Measurements from ENCODE around the gene SMIM14. TPM values are rescaled to one million over a fixed set of nuclear protein-coding genes. Genes with fewer than 3 reads are reported as not detected.

Gene SMIM14
- total and polyA plus RNA-seq, 9 of the 15 experiments (the other 6 are each of a cell fraction or from before 2014, with no cell fraction given): 0.98 to 3.7 (median 2.2) TPM

GRCh38 chr4:39638354-39639239 is at the start of gene SMIM14 (continued):
- TF ChIP-seq ESRRB (CRISPR knock-in tag; IDR thresholded peaks at IDR 0.05; ENCODE audit: borderline replicate concordance): no peak
- TF ChIP-seq TEAD4 (IDR thresholded peaks at IDR 0.05; ENCODE audit: low read length): peak; percentile 47; the same call in 1 of the 2 replicates
- TF ChIP-seq TEAD4 (CRISPR knock-in tag; IDR thresholded peaks at IDR 0.05; ENCODE audit: borderline replicate concordance): no peak
- no peak for TF ChIP-seq HNRNPH1 (optimal IDR thresholded peaks at IDR 0.05; ENCODE audit: low read depth, low read length)
- TF ChIP-seq CLOCK (CRISPR knock-in tag; IDR thresholded peaks at IDR 0.05; ENCODE audit: borderline replicate concordance): no peak
- TF ChIP-seq, protein P1, sequence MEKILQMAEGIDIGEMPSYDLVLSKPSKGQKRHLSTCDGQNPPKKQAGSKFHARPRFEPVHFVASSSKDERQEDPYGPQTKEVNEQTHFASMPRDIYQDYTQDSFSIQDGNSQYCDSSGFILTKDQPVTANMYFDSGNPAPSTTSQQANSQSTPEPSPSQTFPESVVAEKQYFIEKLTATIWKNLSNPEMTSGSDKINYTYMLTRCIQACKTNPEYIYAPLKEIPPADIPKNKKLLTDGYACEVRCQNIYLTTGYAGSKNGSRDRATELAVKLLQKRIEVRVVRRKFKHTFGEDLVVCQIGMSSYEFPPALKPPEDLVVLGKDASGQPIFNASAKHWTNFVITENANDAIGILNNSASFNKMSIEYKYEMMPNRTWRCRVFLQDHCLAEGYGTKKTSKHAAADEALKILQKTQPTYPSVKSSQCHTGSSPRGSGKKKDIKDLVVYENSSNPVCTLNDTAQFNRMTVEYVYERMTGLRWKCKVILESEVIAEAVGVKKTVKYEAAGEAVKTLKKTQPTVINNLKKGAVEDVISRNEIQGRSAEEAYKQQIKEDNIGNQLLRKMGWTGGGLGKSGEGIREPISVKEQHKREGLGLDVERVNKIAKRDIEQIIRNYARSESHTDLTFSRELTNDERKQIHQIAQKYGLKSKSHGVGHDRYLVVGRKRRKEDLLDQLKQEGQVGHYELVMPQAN (IDR thresholded peaks at IDR 0.05; ENCODE audit: borderline replicate concordance): no peak
- no peak for TF ChIP-seq SIRT6 (IDR thresholded peaks at IDR 0.05; ENCODE audit: low read depth, low read length)
- peak; percentile 88 to 96 for TF ChIP-seq MAZ (CRISPR knock-in tag; conservative IDR thresholded peaks at IDR 0.05 in 1 of 2, IDR thresholded peaks at IDR 0.05 in 1 of 2)
- TF ChIP-seq, protein P2, sequence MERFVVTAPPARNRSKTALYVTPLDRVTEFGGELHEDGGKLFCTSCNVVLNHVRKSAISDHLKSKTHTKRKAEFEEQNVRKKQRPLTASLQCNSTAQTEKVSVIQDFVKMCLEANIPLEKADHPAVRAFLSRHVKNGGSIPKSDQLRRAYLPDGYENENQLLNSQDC (CRISPR knock-in tag; IDR thresholded peaks at IDR 0.05): no peak
- no peak for TF ChIP-seq NR2F6 (CRISPR knock-in tag; IDR thresholded peaks at IDR 0.05)
- no peak for TF ChIP-seq ZNF239 (CRISPR knock-in tag; IDR thresholded peaks at IDR 0.05)
- no peak for TF ChIP-seq RBM34 (IDR thresholded peaks at IDR 0.05; ENCODE audit: borderline replicate concordance, insufficient read depth, low read length)
- no peak for TF ChIP-seq ZHX1 (conservative IDR thresholded peaks at IDR 0.05; ENCODE audit: low read length)
- TF ChIP-seq TRIM28 (IDR thresholded peaks at IDR 0.05): no peak
- no peak for TF ChIP-seq RBM25 (IDR thresholded peaks at IDR 0.05; ENCODE audit: low read depth, low read length, severe bottlenecking)
- no peak for TF ChIP-seq ZNF589 (CRISPR knock-in tag; IDR thresholded peaks at IDR 0.05; ENCODE audit: low read depth)
- peak; percentile 77 for TF ChIP-seq IRF9 (tag; IDR thresholded peaks at IDR 0.05)
- no peak for TF ChIP-seq ZNF311 (CRISPR knock-in tag; IDR thresholded peaks at IDR 0.05)

Measured in K562 (cell line).